Suprapubic skin (tissue), 3 donors: ENCODE data around the gene MRNIP.

Experiments used
- POLR2A ChIP-seq, 2 donors: fragments of 450-650 bp; IDR thresholded peaks; one replicate each; pipeline ENCODE4 v1.6.1; 2017; ENCODE audit warnings: antibody characterized with exemption in 2 of 2, mild to moderate bottlenecking in 2 of 2, moderate library complexity in 2 of 2
- TF ChIP-seq, protein P1 (sequence below), 2 donors: fragments of 200-600 bp in 1 of 2; fragments of 450-650 bp in 1 of 2; sonication (generic) in 1 of 2; IDR thresholded peaks; one replicate each; pipeline ENCODE4 v1.5.1; 2016 to 2019; ENCODE audit warnings: antibody characterized with exemption in 2 of 2, mild to moderate bottlenecking in 1 of 2, moderate library complexity in 1 of 2

DNA sequence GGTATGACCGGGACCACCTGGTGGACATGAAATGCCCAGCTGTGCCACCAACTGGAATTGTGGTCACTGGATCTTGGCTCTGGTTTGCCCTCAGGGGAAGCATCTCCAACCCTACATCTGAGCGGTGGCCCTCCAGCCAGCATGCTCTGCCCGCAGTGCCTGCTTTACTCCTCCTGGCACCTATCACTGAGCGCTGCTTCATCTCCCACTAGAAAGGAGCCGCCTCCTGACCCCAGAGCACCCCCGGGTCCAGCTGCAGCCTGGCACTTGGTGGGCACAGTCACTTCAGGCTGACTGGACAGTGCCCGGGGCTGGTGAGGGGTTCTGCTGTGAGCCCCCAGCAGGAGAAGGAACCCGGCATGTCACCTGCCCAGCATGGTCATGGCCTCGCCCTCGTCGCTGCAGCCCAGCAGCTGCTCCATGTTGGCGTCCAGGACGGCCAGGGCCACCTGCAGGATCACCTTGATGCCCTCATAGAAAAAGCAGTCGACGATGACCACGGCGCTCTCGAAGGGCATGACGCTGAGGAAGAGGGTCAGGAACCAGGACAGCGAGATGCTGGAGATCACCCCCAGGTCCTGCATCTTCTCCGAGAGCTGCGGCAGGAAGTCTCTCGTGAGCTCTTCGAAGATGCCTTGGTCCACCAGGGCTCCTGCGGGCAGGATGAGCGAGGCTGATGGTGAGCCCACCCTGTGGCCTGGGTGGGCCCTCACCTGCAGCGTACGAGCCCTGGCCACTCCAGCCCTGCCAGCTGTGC, 16.1 kb upstream of the MRNIP start:
- no peak for TF ChIP-seq POLR2A (IDR thresholded peaks at IDR 0.05)
- TF ChIP-seq, protein P1, sequence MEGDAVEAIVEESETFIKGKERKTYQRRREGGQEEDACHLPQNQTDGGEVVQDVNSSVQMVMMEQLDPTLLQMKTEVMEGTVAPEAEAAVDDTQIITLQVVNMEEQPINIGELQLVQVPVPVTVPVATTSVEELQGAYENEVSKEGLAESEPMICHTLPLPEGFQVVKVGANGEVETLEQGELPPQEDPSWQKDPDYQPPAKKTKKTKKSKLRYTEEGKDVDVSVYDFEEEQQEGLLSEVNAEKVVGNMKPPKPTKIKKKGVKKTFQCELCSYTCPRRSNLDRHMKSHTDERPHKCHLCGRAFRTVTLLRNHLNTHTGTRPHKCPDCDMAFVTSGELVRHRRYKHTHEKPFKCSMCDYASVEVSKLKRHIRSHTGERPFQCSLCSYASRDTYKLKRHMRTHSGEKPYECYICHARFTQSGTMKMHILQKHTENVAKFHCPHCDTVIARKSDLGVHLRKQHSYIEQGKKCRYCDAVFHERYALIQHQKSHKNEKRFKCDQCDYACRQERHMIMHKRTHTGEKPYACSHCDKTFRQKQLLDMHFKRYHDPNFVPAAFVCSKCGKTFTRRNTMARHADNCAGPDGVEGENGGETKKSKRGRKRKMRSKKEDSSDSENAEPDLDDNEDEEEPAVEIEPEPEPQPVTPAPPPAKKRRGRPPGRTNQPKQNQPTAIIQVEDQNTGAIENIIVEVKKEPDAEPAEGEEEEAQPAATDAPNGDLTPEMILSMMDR (IDR thresholded peaks at IDR 0.05), result no peak
